Omental fat pad (tissue), 4 donors: ENCODE measurements around the gene DUSP22. TPM values are rescaled to one million over a fixed set of nuclear protein-coding genes. Genes with fewer than 3 reads are reported as not detected.
"Not testable (repeated sequence)": the region's sequence is repeated elsewhere in the genome, so short reads cannot be mapped to it uniquely, and the experiment has no call there.

Experiments
- ATAC-seq: fragments of 150-250 bp; one replicate; pipeline ENCODE4 v1.9.1; 2016; ENCODE audit warnings: mild to moderate bottlenecking, moderate library complexity; ENCODE audit not compliant: low FRiP score
- DNase-seq: peaks from one replicate; pipeline ENCODE4 v3.0.0-alpha.2; 2019; ENCODE audit warnings: low spot score
- total RNA-seq, 4 donors: library from RNA; depleted of rRNA; stranded (reverse); fragments of >200 nt; gene quantifications; one replicate each; pipeline ENCODE4 v1.1.0, GENCODE V29; 2016
- TF ChIP-seq, protein P1 (sequence below), 3 donors: fragments of 450-650 bp; IDR thresholded peaks; one replicate each; pipeline ENCODE4 v1.5.1; 2016 to 2017; ENCODE audit warnings: antibody characterized with exemption in 3 of 3, mild to moderate bottlenecking in 3 of 3, moderate library complexity in 2 of 3

The DUSP22 gene
- total RNA-seq, 4 donors from 2014 or later = 47.4 to 93.6 (median 65.4) TPM

DNA sequence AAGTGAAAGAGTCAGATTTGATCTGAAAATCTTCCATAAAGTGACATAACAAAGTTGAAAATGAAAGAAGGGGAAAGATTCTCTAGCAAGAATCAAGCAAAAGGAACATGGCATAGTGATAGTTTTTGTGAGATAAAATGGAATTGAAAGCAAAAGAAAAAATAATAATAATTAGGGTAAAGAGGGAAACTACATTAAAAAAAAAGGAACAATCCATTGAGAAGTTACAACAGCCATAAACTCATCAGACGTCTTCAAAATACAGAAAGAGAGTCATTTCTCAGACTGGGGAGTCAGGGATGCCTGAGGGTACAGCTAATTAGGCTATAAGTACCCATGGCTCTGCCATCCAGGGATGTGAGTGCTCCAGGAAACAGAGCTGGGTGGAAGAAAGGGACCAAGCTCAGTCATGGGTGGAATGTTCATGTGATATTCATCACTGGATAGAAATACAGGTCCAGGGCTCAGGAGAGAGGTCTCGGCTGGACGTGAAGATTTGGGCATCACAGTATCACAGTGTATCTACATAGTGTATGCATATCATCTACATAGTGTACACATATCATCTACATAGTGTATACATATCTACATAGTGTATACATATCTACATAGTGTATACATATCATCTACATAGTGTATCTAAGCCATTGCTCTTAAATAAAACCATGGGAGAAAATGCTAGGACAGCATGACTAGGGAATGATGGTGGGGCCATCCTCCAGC lies 29.4 kb downstream of the DUSP22 start:
- DNase-seq (no peak), ATAC-seq (no peak)
- TF ChIP-seq, protein P1, sequence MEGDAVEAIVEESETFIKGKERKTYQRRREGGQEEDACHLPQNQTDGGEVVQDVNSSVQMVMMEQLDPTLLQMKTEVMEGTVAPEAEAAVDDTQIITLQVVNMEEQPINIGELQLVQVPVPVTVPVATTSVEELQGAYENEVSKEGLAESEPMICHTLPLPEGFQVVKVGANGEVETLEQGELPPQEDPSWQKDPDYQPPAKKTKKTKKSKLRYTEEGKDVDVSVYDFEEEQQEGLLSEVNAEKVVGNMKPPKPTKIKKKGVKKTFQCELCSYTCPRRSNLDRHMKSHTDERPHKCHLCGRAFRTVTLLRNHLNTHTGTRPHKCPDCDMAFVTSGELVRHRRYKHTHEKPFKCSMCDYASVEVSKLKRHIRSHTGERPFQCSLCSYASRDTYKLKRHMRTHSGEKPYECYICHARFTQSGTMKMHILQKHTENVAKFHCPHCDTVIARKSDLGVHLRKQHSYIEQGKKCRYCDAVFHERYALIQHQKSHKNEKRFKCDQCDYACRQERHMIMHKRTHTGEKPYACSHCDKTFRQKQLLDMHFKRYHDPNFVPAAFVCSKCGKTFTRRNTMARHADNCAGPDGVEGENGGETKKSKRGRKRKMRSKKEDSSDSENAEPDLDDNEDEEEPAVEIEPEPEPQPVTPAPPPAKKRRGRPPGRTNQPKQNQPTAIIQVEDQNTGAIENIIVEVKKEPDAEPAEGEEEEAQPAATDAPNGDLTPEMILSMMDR (IDR thresholded peaks at IDR 0.05) = no peak

GRCh38 chr6:322259-322930 lies 30.1 kb downstream of the DUSP22 start:
- ATAC-seq = no peak
- TF ChIP-seq, protein P1 (IDR thresholded peaks at IDR 0.05) = no peak
- DNase-seq = no peak

GRCh38 chr6:322940-323729 lies 30.8 kb downstream of the DUSP22 start:
- ATAC-seq (no peak), DNase-seq (no peak)
- TF ChIP-seq, protein P1 (IDR thresholded peaks at IDR 0.05) = no peak

- DNase-seq (no peak), ATAC-seq (no peak)
- TF ChIP-seq, protein P1 (IDR thresholded peaks at IDR 0.05) = no peak
Observed at GRCh38 chr6:323730-324088, 31.4 kb downstream of the DUSP22 start.

GRCh38 chr6:324116-324728 lies 31.9 kb downstream of the DUSP22 start:
- DNase-seq (no peak), ATAC-seq (no peak)
- TF ChIP-seq, protein P1 (IDR thresholded peaks at IDR 0.05) = no peak

DNA sequence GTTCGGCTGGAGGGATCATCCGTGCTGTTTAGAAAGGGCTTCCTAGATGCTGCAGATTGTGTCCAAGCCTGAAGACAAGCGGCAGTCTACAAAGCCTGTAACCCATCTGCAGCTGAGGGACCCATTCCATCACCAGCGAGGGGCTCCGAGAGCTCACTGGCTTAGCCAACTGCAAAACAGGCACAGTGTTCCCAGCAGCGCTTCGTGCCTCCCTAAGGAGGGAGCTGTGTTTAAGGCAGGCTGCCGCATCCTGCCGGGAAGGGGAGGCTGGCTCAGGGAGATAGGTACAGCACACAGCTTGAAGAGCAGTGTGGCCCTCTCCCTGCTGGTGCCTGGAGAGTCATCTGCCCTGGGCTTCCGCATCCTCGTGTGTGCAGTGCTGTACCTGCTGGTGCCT lies 32.4 kb downstream of the DUSP22 start:
- no peak for DNase-seq
- ATAC-seq = no peak
- TF ChIP-seq, protein P1 (IDR thresholded peaks at IDR 0.05) = no peak

DNA sequence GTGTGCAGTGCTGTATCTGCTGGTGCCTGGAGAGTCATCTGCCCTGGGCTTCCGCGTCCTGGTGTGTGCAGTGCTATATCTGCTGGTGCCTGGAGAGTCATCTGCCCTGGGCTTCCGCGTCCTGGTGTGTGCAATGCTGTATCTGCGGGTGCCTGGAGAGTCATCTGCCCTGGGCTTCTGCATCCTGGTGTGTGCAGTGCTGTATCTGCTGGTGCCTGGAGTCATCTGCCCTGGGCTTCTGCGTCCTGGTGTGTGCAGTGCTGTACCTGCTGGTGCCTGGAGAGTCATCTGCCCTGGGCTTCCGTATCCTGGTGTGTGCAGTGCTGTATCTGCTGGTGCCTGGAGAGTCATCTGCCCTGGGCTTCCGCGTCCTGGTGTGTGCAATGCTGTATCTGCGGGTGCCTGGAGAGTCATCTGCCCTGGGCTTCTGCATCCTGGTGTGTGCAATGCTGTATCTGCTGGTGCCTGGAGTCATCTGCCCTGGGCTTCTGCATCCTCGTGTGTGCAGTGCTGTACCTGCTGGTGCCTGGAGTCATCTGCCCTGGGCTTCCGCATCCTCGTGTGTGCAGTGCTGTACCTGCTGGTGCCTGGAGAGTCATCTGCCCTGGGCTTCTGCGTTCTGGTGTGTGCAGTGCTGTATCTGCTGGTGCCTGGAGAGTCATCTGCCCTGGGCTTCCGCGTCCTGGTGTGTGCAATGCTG lies 33.0 kb downstream of the DUSP22 start:
- DNase-seq, ATAC-seq: not testable (repeated sequence)

GRCh38 chr6:326066-326465 lies 33.8 kb downstream of the DUSP22 start:
- DNase-seq, ATAC-seq: not testable (repeated sequence)
